Stimulated activated CD8-positive, alpha-beta memory T cell treated with anti-CD3 and anti-CD28 coated beads, Interleukin-4, amount 100 ng/mL, for 4 hours (primary cell): ENCODE results near the gene AQP1.

Experiments
- DNase-seq, 2 donors: peaks; one replicate each; pipeline ENCODE4 v3.0.0-alpha.2; 2020; ENCODE audit warnings: low read depth in 2 of 2, low spot score in 1 of 2

The AQP1 gene

GRCh38 chr7:30920584-30921539 is 9.2 kb downstream of the AQP1 start:
- DNase-seq = no peak

- DNase-seq = no peak
These were observed 10.1 kb downstream of the AQP1 start for GRCh38 chr7:30921540-30922401.

- DNase-seq = no peak
These were observed 10.9 kb downstream of the AQP1 start for GRCh38 chr7:30922596-30922995.

- no peak for DNase-seq
These were observed 11.5 kb downstream of the AQP1 start for GRCh38 chr7:30923009-30923773.

- DNase-seq = no peak
These were observed 12.2 kb downstream of the AQP1 start for GRCh38 chr7:30923774-30924413.

GRCh38 chr7:30924624-30925023 is 13.0 kb downstream of the AQP1 start:
- DNase-seq = no peak

- no peak for DNase-seq
These were observed 13.5 kb downstream of the AQP1 start for GRCh38 chr7:30925117-30925516.

- no peak for DNase-seq
These were observed 14.3 kb downstream of the AQP1 start for GRCh38 chr7:30925913-30926312.

- DNase-seq = no peak
These were observed 14.7 kb downstream of the AQP1 start for GRCh38 chr7:30926313-30926712.

GRCh38 chr7:30927040-30927439 is 15.4 kb downstream of the AQP1 start:
- DNase-seq = no peak

- no peak for DNase-seq
These were observed 15.9 kb downstream of the AQP1 start for GRCh38 chr7:30927559-30927958.

GRCh38 chr7:30928254-30928872 is 16.7 kb downstream of the AQP1 start:
- DNase-seq = no peak

GRCh38 chr7:30929686-30930085 is 18.0 kb downstream of the AQP1 start:
- DNase-seq = no peak

- DNase-seq = no peak
These were observed 19.0 kb downstream of the AQP1 start for GRCh38 chr7:30930621-30931020.

- DNase-seq = no peak
These were observed 19.7 kb downstream of the AQP1 start for GRCh38 chr7:30931161-30931928.

- DNase-seq = no peak
These were observed 20.4 kb downstream of the AQP1 start for GRCh38 chr7:30931929-30932540.

GRCh38 chr7:30932562-30932961 is 20.9 kb downstream of the AQP1 start:
- no peak for DNase-seq

GRCh38 chr7:30933124-30933974 is 21.7 kb downstream of the AQP1 start:
- DNase-seq = no peak
